ENCODE data around the gene MACROD1.
"Not testable (repeated sequence)": the region's sequence is repeated elsewhere in the genome, so short reads cannot be mapped to it uniquely, and the experiment has no call there.

Gene MACROD1

DNA sequence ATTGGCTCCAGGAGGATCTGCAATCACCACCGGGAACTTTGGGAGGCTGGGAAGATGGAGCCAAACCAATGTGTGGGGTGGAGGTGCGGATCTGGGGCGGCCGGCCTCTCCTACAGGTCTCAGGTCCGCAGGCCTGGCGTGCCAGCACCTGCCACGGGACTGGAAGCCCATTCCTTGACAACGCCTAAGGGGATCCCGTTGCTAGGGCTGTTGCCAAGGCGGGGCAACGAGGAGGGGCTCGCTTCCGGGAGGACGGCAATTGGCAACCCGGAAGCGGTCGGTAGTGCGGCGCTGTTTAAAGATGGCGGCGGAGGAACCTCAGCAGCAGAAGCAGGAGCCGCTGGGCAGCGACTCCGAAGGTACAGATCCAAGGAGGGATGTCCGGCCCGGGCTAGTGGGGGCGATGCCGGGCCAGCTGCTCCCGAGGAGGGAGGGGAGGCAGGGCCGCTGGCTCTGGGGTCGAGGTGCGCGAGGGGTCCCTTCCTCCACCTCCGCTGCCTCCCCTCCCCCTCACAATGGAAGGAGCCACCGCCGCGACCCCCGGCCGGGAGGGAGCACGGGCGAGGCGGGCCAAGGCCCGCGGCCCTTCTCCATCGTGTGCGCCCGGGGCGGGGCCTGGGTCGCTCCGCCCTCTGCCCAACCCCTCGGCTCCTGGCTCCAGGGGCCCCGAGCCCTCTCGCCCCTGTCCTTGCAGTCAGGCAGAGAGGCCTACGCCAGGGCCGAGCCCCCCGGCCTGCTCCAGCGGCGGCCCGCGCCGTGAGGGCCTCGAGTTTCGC lies 179.6 kb downstream of the MACROD1 start, which contains the start of gene OTUB1:
Gene OTUB1 (plus strand): TSS at position 283 of the 776 bp plus-strand sequence. CDS start 19 bp downstream, at position 302.
- DNase-seq, result peak; percentile 93

- no peak for DNase-seq
These were observed 180.1 kb downstream of the MACROD1 start for GRCh38 chr11:63985812-63986155.

- no peak for DNase-seq
These were observed 186.5 kb downstream of the MACROD1 start for GRCh38 chr11:63979426-63979825.

- DNase-seq, result no peak
These were observed 187.2 kb downstream of the MACROD1 start for GRCh38 chr11:63978551-63979239.

DNA sequence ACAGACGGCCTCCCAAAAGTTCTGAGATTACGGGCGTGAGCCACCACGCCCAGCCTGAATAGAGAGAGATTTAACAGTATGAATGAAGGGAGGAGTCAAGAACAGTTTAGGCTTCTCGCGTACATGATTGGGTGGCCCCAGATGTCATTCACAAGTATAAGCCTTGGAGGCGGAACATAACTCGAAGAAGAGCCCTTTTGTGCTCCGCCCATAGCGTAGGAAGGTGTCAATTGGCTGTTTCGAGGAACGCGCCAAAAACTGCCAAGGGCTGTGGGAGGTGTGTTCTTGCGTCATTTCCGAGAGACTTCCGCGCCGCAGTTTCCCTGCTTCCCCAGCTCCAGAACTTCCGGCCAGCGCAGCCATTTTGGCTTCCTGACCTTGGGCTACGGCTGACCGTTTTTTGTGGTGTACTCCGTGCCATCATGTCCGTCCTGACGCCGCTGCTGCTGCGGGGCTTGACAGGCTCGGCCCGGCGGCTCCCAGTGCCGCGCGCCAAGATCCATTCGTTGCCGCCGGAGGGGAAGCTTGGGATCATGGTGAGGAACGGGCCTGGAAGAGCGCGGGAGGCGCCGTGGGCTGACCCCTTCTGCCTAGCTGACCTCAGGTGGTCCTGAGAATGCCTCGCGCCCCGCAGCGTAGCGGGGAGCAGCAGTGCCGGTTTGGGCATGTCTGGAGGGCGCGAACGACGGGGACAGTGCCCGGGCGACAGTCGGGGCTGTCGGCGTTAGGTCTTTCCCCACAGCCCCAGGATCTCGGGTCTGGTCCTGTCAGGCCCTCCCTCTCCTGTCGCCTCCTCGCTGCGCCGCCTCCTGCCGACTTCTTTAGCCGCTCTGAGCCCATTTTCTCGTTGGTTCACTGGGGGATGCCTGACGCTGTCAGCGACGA lies 191.4 kb downstream of the MACROD1 start, which contains the start of gene COX8A:
Gene COX8A (plus strand): TSS at position 362 of the 885 bp plus-strand sequence. CDS start 61 bp downstream, at position 423.
- DNase-seq, result peak; percentile 97

DNA sequence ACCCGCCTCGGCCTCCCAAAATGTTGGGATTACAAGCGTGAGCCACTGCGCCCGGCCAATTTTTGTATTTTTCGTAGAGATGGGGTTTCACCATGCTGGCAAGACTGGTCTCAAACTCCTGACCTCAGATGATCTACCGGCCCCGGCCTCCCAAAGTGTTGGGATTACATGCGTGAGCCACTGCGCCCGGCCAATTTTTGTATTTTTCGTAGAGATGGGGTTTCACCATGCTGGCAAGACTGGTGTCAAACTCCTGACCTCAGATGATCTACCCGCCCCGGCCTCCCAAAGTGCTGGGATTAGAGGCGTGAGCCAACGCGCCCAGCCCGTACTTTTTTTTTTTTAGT lies 192.0 kb downstream of the MACROD1 start:
- not testable (repeated sequence) for DNase-seq

- no peak for DNase-seq
These were observed 195.0 kb downstream of the MACROD1 start for GRCh38 chr11:63970902-63971301.

- no peak for DNase-seq
These were observed 196.5 kb downstream of the MACROD1 start for GRCh38 chr11:63969461-63969860.

GRCh38 chr11:63966444-63966843 lies 199.5 kb downstream of the MACROD1 start:
- no peak for DNase-seq

DNA sequence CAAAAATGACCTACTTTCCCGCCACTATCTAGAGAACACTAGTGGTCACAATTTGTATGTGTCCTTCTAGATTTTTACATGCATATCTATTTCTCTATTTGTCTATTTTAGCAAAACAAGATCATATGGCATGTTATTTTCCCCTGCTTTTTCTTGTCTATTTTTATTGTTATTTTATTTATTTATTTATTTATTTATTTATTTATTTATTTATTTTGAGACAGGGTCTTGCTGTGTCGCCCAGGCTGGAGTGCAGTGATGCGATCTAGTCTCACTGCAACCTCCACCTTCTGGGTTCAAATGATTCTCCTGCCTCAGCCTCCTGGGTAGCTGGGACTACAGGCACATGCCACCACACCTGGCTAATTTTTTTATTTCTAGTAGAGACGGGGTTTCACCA lies 202.0 kb downstream of the MACROD1 start:
- DNase-seq, result not testable (repeated sequence)

- DNase-seq, result peak; percentile 88
These were observed 204.1 kb downstream of the MACROD1 start for GRCh38 chr11:63961608-63962412.

DNA sequence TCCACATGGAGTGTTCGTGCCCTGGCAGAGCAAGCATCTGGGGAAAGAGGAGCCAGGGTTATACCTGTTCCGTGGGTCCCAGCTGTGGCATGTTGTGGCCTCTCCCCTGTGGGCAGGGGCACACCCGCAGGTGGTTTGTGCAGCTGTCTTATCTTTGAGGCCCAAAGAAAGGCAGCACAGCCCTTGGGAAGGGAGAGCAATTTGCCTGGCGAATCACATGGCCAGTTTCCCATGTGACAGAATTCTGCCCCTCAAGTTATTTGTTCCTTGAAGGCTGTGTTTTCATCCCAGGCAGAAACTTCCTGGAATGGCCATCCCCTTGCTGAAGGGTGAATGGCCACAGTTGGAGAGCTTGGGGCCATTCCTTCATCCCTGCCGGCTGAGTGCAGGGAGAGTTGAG lies 207.9 kb downstream of the MACROD1 start:
- no peak for DNase-seq

DNA sequence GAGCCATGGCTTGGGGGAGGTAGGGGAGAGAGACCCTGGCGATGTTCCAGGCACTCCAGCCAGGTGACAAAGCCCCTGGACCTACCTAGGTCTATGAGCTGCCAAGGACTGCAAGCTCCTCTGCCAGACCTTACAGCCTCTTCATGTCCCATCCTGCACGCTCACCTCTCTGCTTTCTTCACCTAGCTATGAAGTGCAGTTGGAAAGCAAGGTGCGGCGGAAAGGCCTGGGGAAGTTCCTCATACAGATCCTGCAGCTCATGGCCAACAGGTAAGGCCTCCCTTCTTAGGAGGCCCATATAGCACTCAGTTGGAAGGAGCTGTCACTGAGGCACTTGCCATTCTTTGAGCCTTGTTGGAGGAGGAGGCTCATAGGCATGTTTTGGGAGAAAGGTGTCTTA lies 213.3 kb downstream of the MACROD1 start:
- DNase-seq, result no peak

DNA sequence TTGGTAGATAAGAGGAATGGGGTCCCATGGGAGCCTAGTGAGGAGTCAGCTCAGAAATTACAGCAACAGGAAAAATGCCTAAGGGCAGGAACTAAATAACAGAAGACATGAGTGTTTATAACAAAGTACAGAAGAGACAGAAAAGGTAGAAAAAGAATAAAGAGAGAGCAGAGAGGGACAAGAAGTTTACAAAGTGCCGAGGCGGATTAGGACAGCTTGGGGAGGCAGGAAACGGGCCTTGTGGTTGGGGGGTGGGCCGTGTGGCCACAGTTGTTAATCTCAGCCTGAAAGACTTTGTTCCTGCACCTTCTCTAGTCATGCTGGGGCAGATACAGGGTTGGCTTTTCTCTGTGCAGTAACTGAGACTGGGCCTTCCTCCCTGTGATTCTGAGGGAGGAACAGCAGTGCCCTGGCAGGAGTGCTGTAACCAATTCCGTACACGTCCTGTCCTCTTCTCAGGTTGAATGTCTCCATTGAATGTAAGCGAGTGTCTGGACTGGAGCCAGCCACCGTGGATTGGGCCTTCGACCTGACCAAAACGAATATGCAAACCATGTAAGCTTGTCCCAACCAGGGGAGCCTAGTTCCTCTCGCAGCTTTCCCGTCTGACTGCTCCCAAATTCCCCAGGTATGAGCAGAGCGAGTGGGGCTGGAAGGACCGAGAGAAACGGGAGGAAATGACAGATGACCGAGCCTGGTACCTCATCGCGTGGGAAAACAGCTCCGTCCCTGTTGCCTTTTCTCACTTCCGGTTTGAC lies 214.0 kb downstream of the MACROD1 start:
- no peak for DNase-seq
